ENCODE data around the gene CEP192. TPM values are rescaled to one million over a fixed set of nuclear protein-coding genes. Genes with fewer than 3 reads are reported as not detected.

Gene CEP192
- total RNA-seq, 3 donors from 2014 or later = 19.8 to 38.6 (median 23.9) TPM

- Histone ChIP-seq H3K4me1 (no peaks in the 10 kb centered on the region), H3K4me3 (no peak overlapping the region), H3K9me3 (no peaks in the 10 kb centered on the region), H3K27ac (no peak overlapping the region), H3K27me3 (no peaks in the 10 kb centered on the region), H3K36me3 (peaks cover 4% of the 10 kb centered on the region)
- no peak for DNase-seq (ENCODE audit: low spot score in 2 of 2)
- no peak for TF ChIP-seq POLR2A (IDR thresholded peaks at IDR 0.05)
- TF ChIP-seq CTCF (IDR thresholded peaks at IDR 0.05) = no peak
- TF ChIP-seq POLR2AphosphoS5 (IDR thresholded peaks at IDR 0.05) = no peak
- intact Hi-C loops (cut with DNase I; ENCODE audit: low total_unique reads) = no loop called here
These were observed 27.2 kb downstream of the CEP192 start for GRCh38 chr18:13018374-13018773.

GRCh38 chr18:13019301-13019700 lies 28.1 kb downstream of the CEP192 start:
- TF ChIP-seq POLR2AphosphoS5 (IDR thresholded peaks at IDR 0.05) = no peak
- no peak for TF ChIP-seq POLR2A (IDR thresholded peaks at IDR 0.05)
- TF ChIP-seq CTCF (IDR thresholded peaks at IDR 0.05) = no peak
- DNase-seq (ENCODE audit: low spot score in 2 of 2) = no peak
- H3K27ac ChIP-seq = no peak overlapping the region
- H3K4me1 ChIP-seq = no peaks in the 10 kb centered on the region
- intact Hi-C loops (cut with DNase I; ENCODE audit: low total_unique reads) = no loop called here
- H3K4me3 ChIP-seq = no peak overlapping the region
- peaks cover 4% of the 10 kb centered on the region for H3K36me3 ChIP-seq
- no peaks in the 10 kb centered on the region for H3K9me3 ChIP-seq
- H3K27me3 ChIP-seq = no peaks in the 10 kb centered on the region

GRCh38 chr18:13022644-13023043 lies 31.5 kb downstream of the CEP192 start:
- no peak overlapping the region for H3K27ac ChIP-seq
- H3K4me3 ChIP-seq = no peak overlapping the region
- peaks cover 4% of the 10 kb centered on the region for H3K36me3 ChIP-seq
- no peak for DNase-seq (ENCODE audit: low spot score in 2 of 2)
- no peaks in the 10 kb centered on the region for H3K4me1 ChIP-seq
- TF ChIP-seq POLR2AphosphoS5 (IDR thresholded peaks at IDR 0.05) = no peak
- TF ChIP-seq CTCF (IDR thresholded peaks at IDR 0.05) = no peak
- no peak for TF ChIP-seq POLR2A (IDR thresholded peaks at IDR 0.05)
- H3K27me3 ChIP-seq = no peaks in the 10 kb centered on the region
- H3K9me3 ChIP-seq = no peaks in the 10 kb centered on the region
- intact Hi-C loops (cut with DNase I; ENCODE audit: low total_unique reads) = no loop called here

GRCh38 chr18:13025233-13025632 lies 34.1 kb downstream of the CEP192 start:
- no peak for DNase-seq (ENCODE audit: low spot score in 2 of 2)
- H3K4me3 ChIP-seq = no peak overlapping the region
- H3K27ac ChIP-seq = no peak overlapping the region
- H3K4me1 ChIP-seq = no peaks in the 10 kb centered on the region
- intact Hi-C loops (cut with DNase I; ENCODE audit: low total_unique reads) = no loop called here
- no peaks in the 10 kb centered on the region for H3K9me3 ChIP-seq
- no peaks in the 10 kb centered on the region for H3K27me3 ChIP-seq
- no peak for TF ChIP-seq POLR2AphosphoS5 (IDR thresholded peaks at IDR 0.05)
- TF ChIP-seq CTCF (IDR thresholded peaks at IDR 0.05) = no peak
- no peak for TF ChIP-seq POLR2A (IDR thresholded peaks at IDR 0.05)
- no peaks in the 10 kb centered on the region for H3K36me3 ChIP-seq

GRCh38 chr18:13026583-13027270 lies 35.6 kb downstream of the CEP192 start:
- DNase-seq (ENCODE audit: low spot score in 2 of 2) = no peak
- peaks cover 5% of the 10 kb centered on the region for H3K36me3 ChIP-seq
- intact Hi-C loops (cut with DNase I; ENCODE audit: low total_unique reads) = no loop called here
- no peaks in the 10 kb centered on the region for H3K27me3 ChIP-seq
- no peak overlapping the region for H3K4me3 ChIP-seq
- H3K9me3 ChIP-seq = no peaks in the 10 kb centered on the region
- no peaks in the 10 kb centered on the region for H3K4me1 ChIP-seq
- TF ChIP-seq POLR2AphosphoS5 (IDR thresholded peaks at IDR 0.05) = no peak
- H3K27ac ChIP-seq = no peak overlapping the region

Data from breast epithelium (tissue), 4 donors.